ENCODE measurements around the gene RIIAD1. TPM values are rescaled to one million over a fixed set of nuclear protein-coding genes. Genes with fewer than 3 reads are reported as not detected.

RIIAD1 gene
- total RNA-seq, 1 experiment from 2014 or later, result not detected

DNA sequence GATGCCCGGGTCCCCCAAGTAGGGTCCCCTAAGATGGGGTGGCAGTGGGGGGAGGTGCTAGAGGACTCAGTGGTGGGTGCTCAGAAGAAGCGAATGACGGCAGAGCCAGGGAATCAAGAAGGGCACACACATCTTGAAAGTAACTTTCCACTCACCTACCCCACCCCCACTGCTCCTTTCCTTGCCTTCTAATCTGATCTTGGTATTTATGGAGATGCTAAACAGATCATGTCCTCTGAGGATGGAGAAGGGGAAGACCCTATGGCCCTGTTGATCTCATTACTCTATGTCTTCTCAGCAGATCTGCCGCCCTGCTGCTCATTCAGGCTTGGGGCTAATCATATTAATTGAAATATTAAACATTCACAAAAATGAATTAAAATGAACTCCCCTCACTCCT lies 2.7 kb upstream of the RIIAD1 start:
- Histone ChIP-seq H3K27me3 (ENCODE audit: control insufficient read depth, insufficient read depth, low read length) (peaks cover 10% of the 10 kb centered on the region), H3K36me3 (ENCODE audit: control insufficient read depth, insufficient read depth, low read length) (no peaks in the 10 kb centered on the region), H3K4me3 (ENCODE audit: low read depth in 2 of 2, low read length in 2 of 2) (no peak overlapping the region), H3K4me1 (ENCODE audit: control insufficient read depth, insufficient read depth, low read length) (peaks cover 7% of the 10 kb centered on the region), H3K27ac (ENCODE audit: low read length) (no peak overlapping the region), H3K9me3 (ENCODE audit: control insufficient read depth, insufficient read depth, low read depth, low read length) (no peaks in the 10 kb centered on the region)
- DNase-seq (ENCODE audit: low read depth, low spot score) (no peak), ATAC-seq (no peak)
- BruUV-seq (replicated peaks), result no TSS peak
- in situ Hi-C loops (cut with HindIII; ENCODE audit: low pct_unique_long_range_greater_than_20kb, low sequenced_read_pairs), result no loop called here
- CTCF ChIA-PET, result interaction anchor here (0.6 kb wide), 1 partner anchor 389 kb away, joined by 3 read pairs; no protein-coding TSS in a partner anchor
- intact Hi-C loops (cut with micrococcal nuclease; ENCODE audit: unreplicated experiment), result no loop called here
- POLR2A ChIA-PET, result no interaction called here
- TF ChIP-seq, protein P1, sequence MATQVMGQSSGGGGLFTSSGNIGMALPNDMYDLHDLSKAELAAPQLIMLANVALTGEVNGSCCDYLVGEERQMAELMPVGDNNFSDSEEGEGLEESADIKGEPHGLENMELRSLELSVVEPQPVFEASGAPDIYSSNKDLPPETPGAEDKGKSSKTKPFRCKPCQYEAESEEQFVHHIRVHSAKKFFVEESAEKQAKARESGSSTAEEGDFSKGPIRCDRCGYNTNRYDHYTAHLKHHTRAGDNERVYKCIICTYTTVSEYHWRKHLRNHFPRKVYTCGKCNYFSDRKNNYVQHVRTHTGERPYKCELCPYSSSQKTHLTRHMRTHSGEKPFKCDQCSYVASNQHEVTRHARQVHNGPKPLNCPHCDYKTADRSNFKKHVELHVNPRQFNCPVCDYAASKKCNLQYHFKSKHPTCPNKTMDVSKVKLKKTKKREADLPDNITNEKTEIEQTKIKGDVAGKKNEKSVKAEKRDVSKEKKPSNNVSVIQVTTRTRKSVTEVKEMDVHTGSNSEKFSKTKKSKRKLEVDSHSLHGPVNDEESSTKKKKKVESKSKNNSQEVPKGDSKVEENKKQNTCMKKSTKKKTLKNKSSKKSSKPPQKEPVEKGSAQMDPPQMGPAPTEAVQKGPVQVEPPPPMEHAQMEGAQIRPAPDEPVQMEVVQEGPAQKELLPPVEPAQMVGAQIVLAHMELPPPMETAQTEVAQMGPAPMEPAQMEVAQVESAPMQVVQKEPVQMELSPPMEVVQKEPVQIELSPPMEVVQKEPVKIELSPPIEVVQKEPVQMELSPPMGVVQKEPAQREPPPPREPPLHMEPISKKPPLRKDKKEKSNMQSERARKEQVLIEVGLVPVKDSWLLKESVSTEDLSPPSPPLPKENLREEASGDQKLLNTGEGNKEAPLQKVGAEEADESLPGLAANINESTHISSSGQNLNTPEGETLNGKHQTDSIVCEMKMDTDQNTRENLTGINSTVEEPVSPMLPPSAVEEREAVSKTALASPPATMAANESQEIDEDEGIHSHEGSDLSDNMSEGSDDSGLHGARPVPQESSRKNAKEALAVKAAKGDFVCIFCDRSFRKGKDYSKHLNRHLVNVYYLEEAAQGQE (IDR thresholded peaks at IDR 0.05; ENCODE audit: insufficient read depth in 1 of 2, low read depth in 2 of 2, low read length in 1 of 2), result no peak
- no peak for TF ChIP-seq POLR2AphosphoS5 (IDR thresholded peaks at IDR 0.05; ENCODE audit: low read depth, low read length)
- no peak for TF ChIP-seq SIN3A (IDR thresholded peaks at IDR 0.05; ENCODE audit: borderline replicate concordance, insufficient read depth, low read depth, low read length)
- no peak for TF ChIP-seq TCF7L2 (IDR thresholded peaks at IDR 0.05; ENCODE audit: low read depth, low read length)
- TF ChIP-seq, protein P2, sequence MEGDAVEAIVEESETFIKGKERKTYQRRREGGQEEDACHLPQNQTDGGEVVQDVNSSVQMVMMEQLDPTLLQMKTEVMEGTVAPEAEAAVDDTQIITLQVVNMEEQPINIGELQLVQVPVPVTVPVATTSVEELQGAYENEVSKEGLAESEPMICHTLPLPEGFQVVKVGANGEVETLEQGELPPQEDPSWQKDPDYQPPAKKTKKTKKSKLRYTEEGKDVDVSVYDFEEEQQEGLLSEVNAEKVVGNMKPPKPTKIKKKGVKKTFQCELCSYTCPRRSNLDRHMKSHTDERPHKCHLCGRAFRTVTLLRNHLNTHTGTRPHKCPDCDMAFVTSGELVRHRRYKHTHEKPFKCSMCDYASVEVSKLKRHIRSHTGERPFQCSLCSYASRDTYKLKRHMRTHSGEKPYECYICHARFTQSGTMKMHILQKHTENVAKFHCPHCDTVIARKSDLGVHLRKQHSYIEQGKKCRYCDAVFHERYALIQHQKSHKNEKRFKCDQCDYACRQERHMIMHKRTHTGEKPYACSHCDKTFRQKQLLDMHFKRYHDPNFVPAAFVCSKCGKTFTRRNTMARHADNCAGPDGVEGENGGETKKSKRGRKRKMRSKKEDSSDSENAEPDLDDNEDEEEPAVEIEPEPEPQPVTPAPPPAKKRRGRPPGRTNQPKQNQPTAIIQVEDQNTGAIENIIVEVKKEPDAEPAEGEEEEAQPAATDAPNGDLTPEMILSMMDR (IDR thresholded peaks at IDR 0.05), result no peak

- no peak for TF ChIP-seq TCF7L2 (IDR thresholded peaks at IDR 0.05; ENCODE audit: low read depth, low read length)
- TF ChIP-seq, protein P1 (IDR thresholded peaks at IDR 0.05; ENCODE audit: insufficient read depth in 1 of 2, low read depth in 2 of 2, low read length in 1 of 2), result no peak
- TF ChIP-seq POLR2AphosphoS5 (IDR thresholded peaks at IDR 0.05; ENCODE audit: low read depth, low read length), result no peak
- Histone ChIP-seq H3K36me3 (ENCODE audit: control insufficient read depth, insufficient read depth, low read length) (no peaks in the 10 kb centered on the region), H3K4me1 (ENCODE audit: control insufficient read depth, insufficient read depth, low read length) (peaks cover 7% of the 10 kb centered on the region), H3K27ac (ENCODE audit: low read length) (no peak overlapping the region), H3K4me3 (ENCODE audit: low read depth in 2 of 2, low read length in 2 of 2) (no peak overlapping the region), H3K27me3 (ENCODE audit: control insufficient read depth, insufficient read depth, low read length) (peaks cover 10% of the 10 kb centered on the region), H3K9me3 (ENCODE audit: control insufficient read depth, insufficient read depth, low read depth, low read length) (no peaks in the 10 kb centered on the region)
- no peak for ATAC-seq
- no TSS peak for BruUV-seq (replicated peaks)
- ChIA-PET CTCF (no interaction called here), POLR2A (interaction anchor here (0.5 to 1.2 kb wide), 3 partner anchors 21 to 285 kb away, joined by 3 to 5 read pairs (median 3); no protein-coding TSS in a partner anchor)
- no peak for DNase-seq (ENCODE audit: low read depth, low spot score)
- in situ Hi-C loops (cut with HindIII; ENCODE audit: low pct_unique_long_range_greater_than_20kb, low sequenced_read_pairs), result no loop called here
- intact Hi-C loops (cut with micrococcal nuclease; ENCODE audit: unreplicated experiment), result no loop called here
Measured at GRCh38 chr1:151720125-151720524, 1.2 kb upstream of the RIIAD1 start.

All from Panc1 (cell line).